Measurements from ENCODE around the gene CTNNA2.

DNA sequence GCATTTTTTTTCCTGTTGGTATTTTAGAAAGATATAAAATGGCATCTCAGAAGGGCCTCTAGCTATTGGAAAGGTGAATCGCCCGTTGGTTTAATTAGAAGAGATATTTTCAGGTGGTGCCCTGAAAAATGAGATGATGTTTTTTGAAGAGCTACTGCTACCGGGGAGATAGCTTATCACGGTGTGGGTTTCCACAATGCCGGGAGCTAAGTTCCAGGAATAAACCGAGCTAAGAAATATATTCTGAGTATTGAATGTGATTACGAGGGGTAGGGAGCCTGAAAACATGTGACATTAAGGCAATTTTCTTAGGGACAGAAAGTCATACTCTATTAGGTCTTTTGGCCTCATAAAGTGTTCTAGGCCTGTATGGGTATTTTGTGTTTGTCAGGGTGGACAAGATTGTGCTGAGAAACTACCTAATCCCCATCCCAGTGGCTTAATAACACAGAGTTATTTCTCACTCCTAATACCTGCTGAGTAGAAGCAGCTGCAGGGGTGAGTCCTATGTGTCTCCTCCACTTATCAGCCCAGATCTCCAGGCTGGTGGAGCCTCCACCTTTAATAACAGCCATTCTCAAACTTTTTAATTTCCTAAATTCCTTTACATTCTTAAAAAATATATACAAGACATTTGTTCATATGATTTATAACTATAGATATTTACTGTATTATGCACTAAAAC is 641.5 kb downstream of the CTNNA2 start:
- TF ChIP-seq, protein P1, sequence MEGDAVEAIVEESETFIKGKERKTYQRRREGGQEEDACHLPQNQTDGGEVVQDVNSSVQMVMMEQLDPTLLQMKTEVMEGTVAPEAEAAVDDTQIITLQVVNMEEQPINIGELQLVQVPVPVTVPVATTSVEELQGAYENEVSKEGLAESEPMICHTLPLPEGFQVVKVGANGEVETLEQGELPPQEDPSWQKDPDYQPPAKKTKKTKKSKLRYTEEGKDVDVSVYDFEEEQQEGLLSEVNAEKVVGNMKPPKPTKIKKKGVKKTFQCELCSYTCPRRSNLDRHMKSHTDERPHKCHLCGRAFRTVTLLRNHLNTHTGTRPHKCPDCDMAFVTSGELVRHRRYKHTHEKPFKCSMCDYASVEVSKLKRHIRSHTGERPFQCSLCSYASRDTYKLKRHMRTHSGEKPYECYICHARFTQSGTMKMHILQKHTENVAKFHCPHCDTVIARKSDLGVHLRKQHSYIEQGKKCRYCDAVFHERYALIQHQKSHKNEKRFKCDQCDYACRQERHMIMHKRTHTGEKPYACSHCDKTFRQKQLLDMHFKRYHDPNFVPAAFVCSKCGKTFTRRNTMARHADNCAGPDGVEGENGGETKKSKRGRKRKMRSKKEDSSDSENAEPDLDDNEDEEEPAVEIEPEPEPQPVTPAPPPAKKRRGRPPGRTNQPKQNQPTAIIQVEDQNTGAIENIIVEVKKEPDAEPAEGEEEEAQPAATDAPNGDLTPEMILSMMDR (IDR thresholded peaks at IDR 0.05): no peak
- no peak for TF ChIP-seq ZFX (IDR thresholded peaks at IDR 0.05; ENCODE audit: borderline replicate concordance)

Measured in 22Rv1 (cell line).